Ramos (cell line): ENCODE measurements around the gene FXR1.
"Not testable (repeated sequence)": the region's sequence is repeated elsewhere in the genome, so short reads cannot be mapped to it uniquely, and the experiment has no call there.

Experiments used
- in situ Hi-C: fragments of 300-500 bp; cut with MboI; formaldehyde crosslinking; loops from one replicate; pipeline ENCODE4 v1.14.3; 2022; ENCODE audit warnings: low sequenced_read_pairs; ENCODE audit not compliant: unreplicated experiment

FXR1 gene

GRCh38 chr3:180912304-180913296 is at the start of gene FXR1:
Gene FXR1 (plus strand): TSS chr3:180912670. CDS start chr3:180912686, 16 bp downstream.
- in situ Hi-C loops = no loop called here

- in situ Hi-C loops = no loop called here
These were observed 42.3 kb upstream of the FXR1 start for GRCh38 chr3:180870008-180870699.

GRCh38 chr3:180871901-180872300 is 40.6 kb upstream of the FXR1 start:
- in situ Hi-C loops = no loop called here

GRCh38 chr3:180872430-180872829 is 40.0 kb upstream of the FXR1 start:
- in situ Hi-C loops = not testable (repeated sequence)

GRCh38 chr3:180875124-180875698 is 37.3 kb upstream of the FXR1 start:
- in situ Hi-C loops = no loop called here

- in situ Hi-C loops = no loop called here
These were observed 31.2 kb upstream of the FXR1 start for GRCh38 chr3:180881065-180881801.

- in situ Hi-C loops = no loop called here
These were observed 30.4 kb upstream of the FXR1 start for GRCh38 chr3:180882115-180882514.

GRCh38 chr3:180888992-180889560 is 23.4 kb upstream of the FXR1 start:
- in situ Hi-C loops = no loop called here

- in situ Hi-C loops = no loop called here
These were observed 13.9 kb upstream of the FXR1 start for GRCh38 chr3:180898572-180898971.

GRCh38 chr3:180909369-180910127 is 2.9 kb upstream of the FXR1 start:
- in situ Hi-C loops = no loop called here

GRCh38 chr3:180910823-180911222 is 1.6 kb upstream of the FXR1 start:
- in situ Hi-C loops = no loop called here

GRCh38 chr3:180911876-180912303 is 580 bp upstream of the FXR1 start:
- in situ Hi-C loops = no loop called here

- in situ Hi-C loops = no loop called here
These were observed 1.3 kb downstream of the FXR1 start for GRCh38 chr3:180913581-180914404.

GRCh38 chr3:180918542-180918941 is 6.1 kb downstream of the FXR1 start:
- in situ Hi-C loops = no loop called here

- in situ Hi-C loops = no loop called here
These were observed 9.8 kb downstream of the FXR1 start for GRCh38 chr3:180922242-180922641.

GRCh38 chr3:180923561-180923960 is 11.1 kb downstream of the FXR1 start:
- in situ Hi-C loops = no loop called here

GRCh38 chr3:180926526-180926925 is 14.1 kb downstream of the FXR1 start:
- in situ Hi-C loops = no loop called here

- in situ Hi-C loops = no loop called here
These were observed 16.9 kb downstream of the FXR1 start for GRCh38 chr3:180929376-180929775.
